ENCODE data around the gene LBH.

LBH gene

DNA sequence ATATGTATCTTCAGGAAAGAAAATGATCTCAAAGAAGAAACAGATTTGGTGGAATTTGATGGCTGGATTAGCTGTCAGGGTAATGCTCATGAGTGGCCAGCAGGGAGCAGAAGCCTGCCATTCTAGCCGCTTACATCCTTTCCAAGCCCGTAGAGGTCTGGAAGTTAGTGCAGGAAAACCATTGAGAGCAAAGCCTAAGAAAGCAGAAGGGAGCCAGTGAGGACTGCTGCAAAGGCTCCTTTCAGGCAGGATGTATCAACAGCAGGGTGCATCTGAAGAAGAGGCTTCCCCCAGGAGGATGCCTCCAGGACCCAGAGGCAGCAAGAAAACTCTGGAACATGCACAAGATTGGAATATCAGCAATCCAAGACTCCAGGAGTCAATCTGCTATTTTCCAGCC, 22.9 kb upstream of the LBH start:
- Histone ChIP-seq H3K4me1 (ENCODE audit: insufficient read depth, low read length) (0 out of 2 replicates have a peak, but pooled peaks cover 2% of the 10 kb centered on the region), H3K4me3 (ENCODE audit: low read depth in 1 of 2, low read length in 2 of 2) (no peak overlapping the region), H3K79me2 (ENCODE audit: insufficient read depth, low read length) (no peaks in the 10 kb centered on the region), H4K20me1 (ENCODE audit: insufficient read depth, low read length) (no peaks in the 10 kb centered on the region), H2AFZ (ENCODE audit: low read depth, low read length) (no peak overlapping the region), H3K9ac (ENCODE audit: low read depth, low read length) (no peak overlapping the region), H3K9me3 (ENCODE audit: insufficient read depth, low read length, severe bottlenecking) (no peaks in the 10 kb centered on the region), H3K27me3 (ENCODE audit: insufficient read depth, low read length, poor library complexity) (no peaks in the 10 kb centered on the region), H3K36me3 (ENCODE audit: insufficient read depth, low read length) (no peaks in the 10 kb centered on the region), H3K27ac (ENCODE audit: low read length) (no peak overlapping the region), H3K4me2 (ENCODE audit: insufficient read depth, low read length) (no peak overlapping the region)
- ATAC-seq (ENCODE audit: insufficient read depth, low read depth) (peak; percentile 87), DNase-seq (peak; percentile 55)
- TF ChIP-seq, protein P1, sequence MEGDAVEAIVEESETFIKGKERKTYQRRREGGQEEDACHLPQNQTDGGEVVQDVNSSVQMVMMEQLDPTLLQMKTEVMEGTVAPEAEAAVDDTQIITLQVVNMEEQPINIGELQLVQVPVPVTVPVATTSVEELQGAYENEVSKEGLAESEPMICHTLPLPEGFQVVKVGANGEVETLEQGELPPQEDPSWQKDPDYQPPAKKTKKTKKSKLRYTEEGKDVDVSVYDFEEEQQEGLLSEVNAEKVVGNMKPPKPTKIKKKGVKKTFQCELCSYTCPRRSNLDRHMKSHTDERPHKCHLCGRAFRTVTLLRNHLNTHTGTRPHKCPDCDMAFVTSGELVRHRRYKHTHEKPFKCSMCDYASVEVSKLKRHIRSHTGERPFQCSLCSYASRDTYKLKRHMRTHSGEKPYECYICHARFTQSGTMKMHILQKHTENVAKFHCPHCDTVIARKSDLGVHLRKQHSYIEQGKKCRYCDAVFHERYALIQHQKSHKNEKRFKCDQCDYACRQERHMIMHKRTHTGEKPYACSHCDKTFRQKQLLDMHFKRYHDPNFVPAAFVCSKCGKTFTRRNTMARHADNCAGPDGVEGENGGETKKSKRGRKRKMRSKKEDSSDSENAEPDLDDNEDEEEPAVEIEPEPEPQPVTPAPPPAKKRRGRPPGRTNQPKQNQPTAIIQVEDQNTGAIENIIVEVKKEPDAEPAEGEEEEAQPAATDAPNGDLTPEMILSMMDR (IDR thresholded peaks at IDR 0.05; ENCODE audit: borderline replicate concordance, extremely low read depth, low read length, poor library complexity, severe bottlenecking) = peak; percentile 93
- no peak for TF ChIP-seq EZH2 (IDR thresholded peaks at IDR 0.05; ENCODE audit: borderline replicate concordance, low read depth, low read length, severe bottlenecking)

DNA sequence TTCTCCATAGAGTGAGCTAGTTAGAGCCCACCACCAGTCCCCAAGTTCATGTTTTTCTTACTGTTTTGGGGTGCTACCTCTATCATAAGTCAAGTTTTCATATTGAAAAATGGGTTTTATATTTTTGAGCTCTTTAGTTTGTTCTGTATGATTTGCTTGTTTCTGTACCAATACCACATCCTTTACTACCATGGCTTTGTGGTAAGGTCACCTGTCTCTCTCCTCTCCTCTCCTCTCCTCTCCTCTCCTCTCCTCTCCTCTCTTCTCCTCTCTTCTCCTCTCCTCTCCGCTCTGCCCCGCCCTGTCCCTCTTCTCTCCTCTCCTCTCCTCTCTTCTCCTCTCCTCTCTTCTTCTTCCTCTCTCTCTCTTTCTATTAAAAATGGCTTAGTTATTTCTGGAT, 22.1 kb upstream of the LBH start:
- no peaks in the 10 kb centered on the region for H3K27me3 ChIP-seq (ENCODE audit: insufficient read depth, low read length, poor library complexity)
- 0 out of 2 replicates have a peak, but pooled peaks cover 2% of the 10 kb centered on the region for H3K4me1 ChIP-seq (ENCODE audit: insufficient read depth, low read length)
- no peak overlapping the region for H3K9ac ChIP-seq (ENCODE audit: low read depth, low read length)
- no peaks in the 10 kb centered on the region for H3K36me3 ChIP-seq (ENCODE audit: insufficient read depth, low read length)
- no peak overlapping the region for H3K4me2 ChIP-seq (ENCODE audit: insufficient read depth, low read length)
- no peak for DNase-seq
- H2AFZ ChIP-seq (ENCODE audit: low read depth, low read length) = no peak overlapping the region
- peak; percentile 47; the same call in 2 of the 3 replicates for ATAC-seq (ENCODE audit: insufficient read depth, low read depth)
- H4K20me1 ChIP-seq (ENCODE audit: insufficient read depth, low read length) = no peaks in the 10 kb centered on the region
- no peak overlapping the region for H3K4me3 ChIP-seq (ENCODE audit: low read depth in 1 of 2, low read length in 2 of 2)
- no peak overlapping the region for H3K27ac ChIP-seq (ENCODE audit: low read length)
- no peak for TF ChIP-seq EZH2 (IDR thresholded peaks at IDR 0.05; ENCODE audit: borderline replicate concordance, low read depth, low read length, severe bottlenecking)
- TF ChIP-seq, protein P1 (IDR thresholded peaks at IDR 0.05; ENCODE audit: borderline replicate concordance, extremely low read depth, low read length, poor library complexity, severe bottlenecking) = no peak
- no peaks in the 10 kb centered on the region for H3K79me2 ChIP-seq (ENCODE audit: insufficient read depth, low read length)
- no peaks in the 10 kb centered on the region for H3K9me3 ChIP-seq (ENCODE audit: insufficient read depth, low read length, severe bottlenecking)

DNA sequence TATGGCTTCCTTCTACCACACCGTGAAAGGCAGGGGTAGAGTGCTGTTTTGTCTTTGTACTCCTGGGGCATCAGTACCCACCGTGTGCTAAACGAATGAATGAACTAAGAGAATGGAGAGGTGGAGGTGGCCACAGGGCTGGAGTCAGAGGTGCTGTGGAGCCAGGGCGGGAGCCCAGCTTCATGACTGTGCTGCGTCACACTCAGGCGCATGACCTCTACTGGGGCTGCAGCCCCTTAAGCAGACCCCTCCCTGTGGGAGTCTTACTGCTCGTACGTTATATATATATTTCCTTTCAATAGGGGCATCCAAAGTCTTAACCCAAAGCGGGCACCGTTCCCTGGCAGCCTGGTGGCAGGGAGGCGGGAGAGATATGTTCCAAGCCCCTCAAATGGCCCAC, 18.0 kb upstream of the LBH start:
- Histone ChIP-seq H3K79me2 (ENCODE audit: insufficient read depth, low read length) (no peaks in the 10 kb centered on the region), H3K4me3 (ENCODE audit: low read depth in 1 of 2, low read length in 2 of 2) (no peak overlapping the region), H3K4me2 (ENCODE audit: insufficient read depth, low read length) (no peak overlapping the region), H2AFZ (ENCODE audit: low read depth, low read length) (no peak overlapping the region), H3K27ac (ENCODE audit: low read length) (no peak overlapping the region), H3K4me1 (ENCODE audit: insufficient read depth, low read length) (0 out of 2 replicates have a peak, but pooled peaks cover 2% of the 10 kb centered on the region), H3K9ac (ENCODE audit: low read depth, low read length) (no peak overlapping the region), H3K36me3 (ENCODE audit: insufficient read depth, low read length) (no peaks in the 10 kb centered on the region), H3K9me3 (ENCODE audit: insufficient read depth, low read length, severe bottlenecking) (no peaks in the 10 kb centered on the region), H4K20me1 (ENCODE audit: insufficient read depth, low read length) (no peaks in the 10 kb centered on the region), H3K27me3 (ENCODE audit: insufficient read depth, low read length, poor library complexity) (no peaks in the 10 kb centered on the region)
- ATAC-seq (ENCODE audit: insufficient read depth, low read depth) (no peak), DNase-seq (no peak)
- TF ChIP-seq, protein P1 (IDR thresholded peaks at IDR 0.05; ENCODE audit: borderline replicate concordance, extremely low read depth, low read length, poor library complexity, severe bottlenecking) = no peak
- no peak for TF ChIP-seq EZH2 (IDR thresholded peaks at IDR 0.05; ENCODE audit: borderline replicate concordance, low read depth, low read length, severe bottlenecking)
